Measurements from ENCODE around the gene SSX2IP.
A peak's percentile ranks its signal among the peaks of the same experiment; 100 is the strongest.

The SSX2IP gene

GRCh38 chr1:84689514-84690396 lies 506 bp downstream of the SSX2IP start:
- peak; percentile 44; the same call in 1 of the 2 replicates for TF ChIP-seq MAX (IDR thresholded peaks at IDR 0.05)
- peak; percentile 53; the same call in 1 of the 2 replicates for TF ChIP-seq CREB1 (IDR thresholded peaks at IDR 0.05; ENCODE audit: low read depth)
- TF ChIP-seq TEAD4 (IDR thresholded peaks at IDR 0.05): no peak
- TF ChIP-seq ZBTB7A (IDR thresholded peaks at IDR 0.05; ENCODE audit: low read depth): no peak; the same call in 1 of the 2 replicates
- TF ChIP-seq TCF12 (IDR thresholded peaks at IDR 0.05; ENCODE audit: low read depth): no peak
- no peak for TF ChIP-seq FOXM1 (IDR thresholded peaks at IDR 0.05; ENCODE audit: borderline replicate concordance, low read depth)
- TF ChIP-seq CEBPB (IDR thresholded peaks at IDR 0.05): no peak
- no peak for TF ChIP-seq RAD21 (IDR thresholded peaks at IDR 0.05; ENCODE audit: low read depth)
- no peak for TF ChIP-seq REST (IDR thresholded peaks at IDR 0.05; ENCODE audit: low read depth)
- peak; percentile 53; the same call in 1 of the 2 replicates for TF ChIP-seq NFIC (IDR thresholded peaks at IDR 0.05)
- peak; percentile 48; the same call in 1 of the 2 replicates for TF ChIP-seq EP300 (IDR thresholded peaks at IDR 0.05; ENCODE audit: borderline replicate concordance)
- 0 out of 2 replicates have a peak, but pooled peaks have one; percentile 38 for TF ChIP-seq YY1 (IDR thresholded peaks at IDR 0.05; ENCODE audit: low read depth)
- TF ChIP-seq USF1 (IDR thresholded peaks at IDR 0.05): no peak
- TF ChIP-seq EGR1 (IDR thresholded peaks at IDR 0.05): no peak
- TF ChIP-seq TAF1 (IDR thresholded peaks at IDR 0.05; ENCODE audit: low read depth): peak; percentile 17; the same call in 1 of the 2 replicates

- TF ChIP-seq EGR1 (IDR thresholded peaks at IDR 0.05) (no peak), RAD21 (IDR thresholded peaks at IDR 0.05; ENCODE audit: low read depth) (no peak), TCF12 (IDR thresholded peaks at IDR 0.05; ENCODE audit: low read depth) (no peak), ZBTB7A (IDR thresholded peaks at IDR 0.05; ENCODE audit: low read depth) (no peak), TEAD4 (IDR thresholded peaks at IDR 0.05) (no peak), FOXM1 (IDR thresholded peaks at IDR 0.05; ENCODE audit: borderline replicate concordance, low read depth) (no peak), EP300 (IDR thresholded peaks at IDR 0.05; ENCODE audit: borderline replicate concordance) (no peak), USF1 (IDR thresholded peaks at IDR 0.05) (no peak), REST (IDR thresholded peaks at IDR 0.05; ENCODE audit: low read depth) (no peak), YY1 (IDR thresholded peaks at IDR 0.05; ENCODE audit: low read depth) (no peak), CREB1 (IDR thresholded peaks at IDR 0.05; ENCODE audit: low read depth) (no peak), NFIC (IDR thresholded peaks at IDR 0.05) (no peak), CEBPB (IDR thresholded peaks at IDR 0.05) (no peak), MAX (IDR thresholded peaks at IDR 0.05) (no peak), TAF1 (IDR thresholded peaks at IDR 0.05; ENCODE audit: low read depth) (no peak)
Observed at GRCh38 chr1:84688463-84689061, 1.7 kb downstream of the SSX2IP start.

- TF ChIP-seq USF1 (IDR thresholded peaks at IDR 0.05): no peak
- TF ChIP-seq TAF1 (IDR thresholded peaks at IDR 0.05; ENCODE audit: low read depth): no peak
- TF ChIP-seq YY1 (IDR thresholded peaks at IDR 0.05; ENCODE audit: low read depth): no peak
- no peak for TF ChIP-seq EGR1 (IDR thresholded peaks at IDR 0.05)
- no peak for TF ChIP-seq NFIC (IDR thresholded peaks at IDR 0.05)
- TF ChIP-seq ZBTB7A (IDR thresholded peaks at IDR 0.05; ENCODE audit: low read depth): no peak
- no peak for TF ChIP-seq CEBPB (IDR thresholded peaks at IDR 0.05)
- TF ChIP-seq REST (IDR thresholded peaks at IDR 0.05; ENCODE audit: low read depth): no peak
- TF ChIP-seq MAX (IDR thresholded peaks at IDR 0.05): no peak
- no peak for TF ChIP-seq EP300 (IDR thresholded peaks at IDR 0.05; ENCODE audit: borderline replicate concordance)
- no peak for TF ChIP-seq TCF12 (IDR thresholded peaks at IDR 0.05; ENCODE audit: low read depth)
- TF ChIP-seq FOXM1 (IDR thresholded peaks at IDR 0.05; ENCODE audit: borderline replicate concordance, low read depth): no peak
- no peak for TF ChIP-seq TEAD4 (IDR thresholded peaks at IDR 0.05)
- TF ChIP-seq CREB1 (IDR thresholded peaks at IDR 0.05; ENCODE audit: low read depth): no peak
- no peak for TF ChIP-seq RAD21 (IDR thresholded peaks at IDR 0.05; ENCODE audit: low read depth)
Observed at GRCh38 chr1:84687714-84688462, 2.4 kb downstream of the SSX2IP start.

Measured in Ishikawa (cell line).